Measurements from ENCODE around the gene BIRC2.

BIRC2 gene

GRCh38 chr11:102406099-102406498 lies 59.1 kb downstream of the BIRC2 start:
- no peak for DNase-seq

GRCh38 chr11:102407901-102408300 lies 60.9 kb downstream of the BIRC2 start:
- no peak for DNase-seq

GRCh38 chr11:102408339-102408738 lies 61.3 kb downstream of the BIRC2 start:
- no peak for DNase-seq

GRCh38 chr11:102410382-102410784 lies 63.4 kb downstream of the BIRC2 start:
- peak; percentile 60 for DNase-seq

GRCh38 chr11:102411142-102411541 lies 64.1 kb downstream of the BIRC2 start:
- no peak for DNase-seq

- no peak for DNase-seq
These were observed 66.5 kb downstream of the BIRC2 start for GRCh38 chr11:102413497-102413896.

GRCh38 chr11:102414559-102414958 lies 67.5 kb downstream of the BIRC2 start:
- no peak for DNase-seq

- DNase-seq: no peak
These were observed 68.4 kb downstream of the BIRC2 start for GRCh38 chr11:102415304-102415916.

- DNase-seq: no peak
These were observed 70.0 kb downstream of the BIRC2 start for GRCh38 chr11:102416976-102417375.

GRCh38 chr11:102419181-102419580 lies 72.2 kb downstream of the BIRC2 start:
- DNase-seq: no peak

GRCh38 chr11:102420547-102420946 lies 73.5 kb downstream of the BIRC2 start:
- no peak for DNase-seq

GRCh38 chr11:102421261-102421660 lies 74.2 kb downstream of the BIRC2 start:
- no peak for DNase-seq

GRCh38 chr11:102422817-102423712 lies 76.1 kb downstream of the BIRC2 start:
- DNase-seq: no peak

GRCh38 chr11:102423936-102424335 lies 76.9 kb downstream of the BIRC2 start:
- no peak for DNase-seq

- DNase-seq: no peak
These were observed 79.0 kb downstream of the BIRC2 start for GRCh38 chr11:102426000-102426399.

GRCh38 chr11:102426570-102426969 lies 79.6 kb downstream of the BIRC2 start:
- no peak for DNase-seq

GRCh38 chr11:102427068-102427467 lies 80.1 kb downstream of the BIRC2 start:
- no peak for DNase-seq

Data from fibroblast of skin of right biceps (primary cell).